ENCODE measurements around the gene ERF. TPM values are rescaled to one million over a fixed set of nuclear protein-coding genes. Genes with fewer than 3 reads are reported as not detected.

The ERF gene
- total RNA-seq, 1 donor: 31.8 TPM

DNA sequence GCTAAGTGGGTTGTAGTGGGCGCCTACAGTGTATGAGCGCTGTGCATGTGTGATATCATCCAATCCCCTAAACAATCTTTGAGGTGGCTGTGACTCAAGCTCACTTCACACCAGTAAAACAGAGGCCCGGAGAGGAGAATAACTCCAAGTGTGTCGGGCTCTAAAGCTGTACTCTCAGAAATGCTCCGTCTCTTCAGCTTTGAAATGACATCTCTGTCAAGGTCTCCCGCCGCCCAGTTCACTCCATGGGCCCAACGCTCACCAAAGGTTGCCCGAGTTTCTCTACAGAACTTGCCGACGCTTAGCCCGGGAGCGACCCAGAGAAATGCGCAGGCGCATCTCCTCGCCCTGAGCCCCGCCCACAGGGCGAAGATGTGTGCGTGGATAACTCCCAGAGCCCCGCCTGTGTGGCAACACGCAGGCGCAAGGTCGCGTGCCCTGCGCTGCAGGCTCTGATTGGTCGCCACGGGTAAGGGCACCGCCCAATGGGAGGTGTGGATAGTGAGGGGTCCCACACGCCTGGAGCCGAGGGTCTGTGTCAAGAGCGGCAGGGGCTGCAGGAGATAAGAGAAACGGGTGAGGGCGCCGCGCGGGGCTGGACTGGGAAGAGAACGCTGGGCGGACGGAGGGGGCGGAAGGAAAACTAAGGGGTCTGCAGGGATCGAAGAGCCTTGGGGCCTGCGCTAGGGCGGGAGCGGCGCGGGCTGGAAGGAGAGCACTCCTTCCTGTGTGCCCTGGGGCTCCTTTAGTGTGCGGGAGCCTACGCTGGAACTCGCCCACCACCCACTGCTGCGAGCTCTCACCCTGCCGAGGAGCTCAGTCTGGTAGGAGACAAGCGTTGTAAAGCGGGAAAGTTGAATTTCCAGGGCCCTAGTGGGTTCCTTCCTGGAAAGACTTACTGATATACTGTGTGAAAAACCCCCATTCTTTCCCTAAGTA lies 34.8 kb downstream of the ERF start, which contains the start of gene ZNF526:
ZNF526 (plus strand) TSS at position 501 of the 939 bp plus-strand sequence. CDS start 4,092 bp downstream, outside the sequence.
- Histone ChIP-seq H4K20me1 (ENCODE audit: insufficient read depth, low read length) (peaks cover 32% of the 10 kb centered on the region), H3K4me2 (ENCODE audit: insufficient read depth, low read length) (peak within 1 kb of the TSS; percentile 84), H3K9me3 (ENCODE audit: low read depth, low read length) (no peaks in the 10 kb centered on the region), H3K27me3 (ENCODE audit: insufficient read depth, low read length) (no peaks in the 10 kb centered on the region), H3K27ac (ENCODE audit: low read depth, low read length) (peak within 1 kb of the TSS; percentile 77), H3K4me1 (ENCODE audit: insufficient read depth, low read length) (peaks cover 33% of the 10 kb centered on the region), H3K36me3 (ENCODE audit: insufficient read depth, low read length) (peaks cover 21% of the 10 kb centered on the region), H3K79me2 (ENCODE audit: insufficient read depth, low read length) (peaks cover 75% of the 10 kb centered on the region), H2AFZ (ENCODE audit: low read length) (peak within 1 kb of the TSS; percentile 93), H3K4me3 (ENCODE audit: insufficient read depth, low read length) (peak within 1 kb of the TSS; percentile 99)
- TF ChIP-seq, protein P1, sequence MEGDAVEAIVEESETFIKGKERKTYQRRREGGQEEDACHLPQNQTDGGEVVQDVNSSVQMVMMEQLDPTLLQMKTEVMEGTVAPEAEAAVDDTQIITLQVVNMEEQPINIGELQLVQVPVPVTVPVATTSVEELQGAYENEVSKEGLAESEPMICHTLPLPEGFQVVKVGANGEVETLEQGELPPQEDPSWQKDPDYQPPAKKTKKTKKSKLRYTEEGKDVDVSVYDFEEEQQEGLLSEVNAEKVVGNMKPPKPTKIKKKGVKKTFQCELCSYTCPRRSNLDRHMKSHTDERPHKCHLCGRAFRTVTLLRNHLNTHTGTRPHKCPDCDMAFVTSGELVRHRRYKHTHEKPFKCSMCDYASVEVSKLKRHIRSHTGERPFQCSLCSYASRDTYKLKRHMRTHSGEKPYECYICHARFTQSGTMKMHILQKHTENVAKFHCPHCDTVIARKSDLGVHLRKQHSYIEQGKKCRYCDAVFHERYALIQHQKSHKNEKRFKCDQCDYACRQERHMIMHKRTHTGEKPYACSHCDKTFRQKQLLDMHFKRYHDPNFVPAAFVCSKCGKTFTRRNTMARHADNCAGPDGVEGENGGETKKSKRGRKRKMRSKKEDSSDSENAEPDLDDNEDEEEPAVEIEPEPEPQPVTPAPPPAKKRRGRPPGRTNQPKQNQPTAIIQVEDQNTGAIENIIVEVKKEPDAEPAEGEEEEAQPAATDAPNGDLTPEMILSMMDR (IDR thresholded peaks at IDR 0.05; ENCODE audit: extremely low read depth, low read depth, low read length): no peak
- peak; percentile 100 for DNase-seq (ENCODE audit: insufficient read length, low spot score, missing footprints)

DNA sequence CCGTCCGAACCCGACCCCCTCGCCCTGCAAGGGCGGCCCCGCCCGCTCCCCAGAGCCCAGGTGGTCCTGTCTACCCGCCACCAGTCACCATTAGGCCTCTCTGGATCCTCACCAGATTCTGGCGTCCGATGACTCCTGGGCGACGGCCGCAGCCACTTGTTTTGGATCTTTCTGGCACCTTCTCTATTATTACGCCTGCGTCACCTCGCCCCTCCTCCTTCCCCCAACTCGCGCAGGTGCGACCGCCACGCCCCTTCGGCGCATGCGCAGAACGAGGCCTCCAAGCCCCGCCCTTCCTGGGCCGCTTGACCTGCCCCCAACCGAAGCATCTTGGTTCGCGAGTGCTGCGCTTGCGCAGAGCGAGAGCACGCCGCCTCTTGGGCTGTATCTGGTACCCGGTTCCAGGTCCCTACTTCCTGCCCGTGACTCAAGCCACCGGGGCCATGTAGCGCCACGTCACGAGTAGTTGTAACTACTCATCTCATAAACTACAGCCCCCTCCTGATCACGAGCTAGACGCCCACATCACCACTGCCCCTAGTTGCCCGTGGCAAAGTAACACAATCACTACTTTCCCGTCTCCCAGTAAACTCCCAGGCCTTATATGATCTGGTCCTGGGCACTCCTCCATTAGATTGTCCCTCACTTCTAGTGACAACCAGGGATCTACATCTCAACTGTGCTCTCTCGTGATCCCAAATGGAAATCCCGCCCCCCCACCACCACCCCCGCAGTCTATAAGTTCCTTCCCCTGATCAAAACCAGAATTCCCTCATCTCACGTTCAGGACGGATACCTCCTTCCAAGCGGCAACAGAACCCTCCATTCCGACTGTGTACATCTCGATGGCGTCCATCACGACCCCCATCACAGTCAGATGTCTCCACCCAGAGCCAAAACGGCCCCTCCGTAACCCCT lies 37.1 kb downstream of the ERF start, which contains the start of gene DEDD2:
DEDD2 (minus strand) TSS at position 158 of the 918 bp plus-strand sequence. CDS start 670 bp downstream, outside the sequence.
- H3K27ac ChIP-seq (ENCODE audit: low read depth, low read length): peak within 1 kb of the TSS; percentile 96
- H3K4me2 ChIP-seq (ENCODE audit: insufficient read depth, low read length): peak within 1 kb of the TSS; percentile 89
- peak; percentile 99 for DNase-seq (ENCODE audit: insufficient read length, low spot score, missing footprints)
- H3K27me3 ChIP-seq (ENCODE audit: insufficient read depth, low read length): no peaks in the 10 kb centered on the region
- H2AFZ ChIP-seq (ENCODE audit: low read length): peak within 1 kb of the TSS; percentile 79
- peaks cover 82% of the 10 kb centered on the region for H3K79me2 ChIP-seq (ENCODE audit: insufficient read depth, low read length)
- TF ChIP-seq, protein P1 (IDR thresholded peaks at IDR 0.05; ENCODE audit: extremely low read depth, low read depth, low read length): no peak
- peak within 1 kb of the TSS; percentile 98 for H3K4me3 ChIP-seq (ENCODE audit: insufficient read depth, low read length)
- H3K4me1 ChIP-seq (ENCODE audit: insufficient read depth, low read length): peaks cover 33% of the 10 kb centered on the region
- H3K36me3 ChIP-seq (ENCODE audit: insufficient read depth, low read length): peaks cover 29% of the 10 kb centered on the region
- peaks cover 26% of the 10 kb centered on the region for H4K20me1 ChIP-seq (ENCODE audit: insufficient read depth, low read length)
- no peaks in the 10 kb centered on the region for H3K9me3 ChIP-seq (ENCODE audit: low read depth, low read length)

DNA sequence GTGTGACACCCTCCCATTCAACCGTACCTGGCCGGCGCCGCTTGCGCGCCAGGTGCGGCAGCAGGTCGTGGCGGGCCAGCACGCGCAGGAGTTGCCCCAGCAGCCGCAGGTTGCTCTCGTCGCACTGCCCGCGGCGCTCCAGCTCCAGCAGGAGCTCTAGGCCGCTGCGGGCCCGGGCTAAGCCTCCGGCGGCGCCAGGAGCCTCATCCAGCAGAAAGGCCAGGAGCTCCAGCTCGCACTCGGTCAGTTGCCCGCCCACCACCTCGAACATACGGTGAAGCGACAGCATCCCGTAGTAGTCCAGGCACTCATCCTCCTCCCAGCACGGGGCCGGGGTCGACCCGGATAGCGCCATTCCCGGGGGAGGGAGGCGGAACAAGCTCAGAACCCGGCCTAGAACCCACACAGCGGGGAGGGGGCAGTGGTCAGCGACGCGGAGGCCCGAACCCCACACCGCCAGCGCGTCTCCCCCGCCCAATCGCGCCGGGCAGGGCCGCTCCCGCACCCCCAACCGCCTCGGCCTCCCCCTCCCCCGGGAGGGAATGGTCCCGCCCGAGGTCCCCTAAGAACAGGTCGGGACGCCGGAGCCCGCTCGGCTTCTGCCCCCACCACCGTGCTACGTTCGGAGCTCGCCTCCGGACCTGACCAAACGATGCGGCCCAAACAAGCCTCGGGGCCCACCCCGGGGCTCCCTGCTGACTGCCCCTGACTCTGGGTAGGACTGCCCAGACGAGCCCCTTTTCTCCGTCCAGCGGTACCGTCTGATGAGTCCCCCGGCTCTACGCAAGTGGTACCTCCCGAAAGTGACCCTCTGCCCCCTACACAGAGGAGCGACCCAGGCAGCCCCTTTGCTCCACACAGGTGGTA lies 38.0 kb downstream of the ERF start:
- Histone ChIP-seq H4K20me1 (ENCODE audit: insufficient read depth, low read length) (peaks cover 21% of the 10 kb centered on the region), H3K9me3 (ENCODE audit: low read depth, low read length) (no peaks in the 10 kb centered on the region), H3K27me3 (ENCODE audit: insufficient read depth, low read length) (no peaks in the 10 kb centered on the region), H2AFZ (ENCODE audit: low read length) (peak overlapping the region; percentile 74), H3K4me3 (ENCODE audit: insufficient read depth, low read length) (peak overlapping the region; percentile 98), H3K27ac (ENCODE audit: low read depth, low read length) (peak overlapping the region; percentile 96), H3K79me2 (ENCODE audit: insufficient read depth, low read length) (peaks cover 81% of the 10 kb centered on the region), H3K4me2 (ENCODE audit: insufficient read depth, low read length) (peak overlapping the region; percentile 89), H3K36me3 (ENCODE audit: insufficient read depth, low read length) (peaks cover 26% of the 10 kb centered on the region), H3K4me1 (ENCODE audit: insufficient read depth, low read length) (peaks cover 33% of the 10 kb centered on the region)
- peak; percentile 88 for DNase-seq (ENCODE audit: insufficient read length, low spot score, missing footprints)
- TF ChIP-seq, protein P1 (IDR thresholded peaks at IDR 0.05; ENCODE audit: extremely low read depth, low read depth, low read length): no peak
